Activated CD4-positive, alpha-beta T cell treated with anti-CD3 and anti-CD28 coated beads, Interleukin-2, amount 50 U/mL, for 48 hours (primary cell): ENCODE measurements around the gene CORO2A.
"Not testable (repeated sequence)": the region's sequence is repeated elsewhere in the genome, so short reads cannot be mapped to it uniquely, and the experiment has no call there.

Experiments
- DNase-seq, 2 experiments: peaks; one replicate each; pipeline ENCODE4 v3.0.0-alpha.2; 2020

The CORO2A gene

DNA sequence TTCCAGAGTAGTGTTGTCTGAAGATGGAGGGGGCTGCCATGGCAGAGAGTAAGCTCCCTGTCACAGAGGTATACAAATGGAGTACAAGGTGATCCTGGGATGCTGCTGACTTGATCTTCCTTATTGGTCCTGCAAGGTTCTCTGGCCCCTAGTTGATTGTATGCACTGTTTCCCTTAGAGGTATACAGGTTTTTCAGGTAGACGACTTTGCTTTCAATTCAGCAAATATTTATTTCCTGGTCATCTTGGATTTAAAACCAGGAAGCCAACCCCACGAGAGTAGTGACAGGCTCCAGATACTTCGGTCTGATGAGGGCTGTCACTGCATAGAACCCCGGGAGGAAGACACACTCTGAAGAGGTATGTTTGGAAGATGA lies 56.9 kb downstream of the CORO2A start:
- DNase-seq: no peak

DNA sequence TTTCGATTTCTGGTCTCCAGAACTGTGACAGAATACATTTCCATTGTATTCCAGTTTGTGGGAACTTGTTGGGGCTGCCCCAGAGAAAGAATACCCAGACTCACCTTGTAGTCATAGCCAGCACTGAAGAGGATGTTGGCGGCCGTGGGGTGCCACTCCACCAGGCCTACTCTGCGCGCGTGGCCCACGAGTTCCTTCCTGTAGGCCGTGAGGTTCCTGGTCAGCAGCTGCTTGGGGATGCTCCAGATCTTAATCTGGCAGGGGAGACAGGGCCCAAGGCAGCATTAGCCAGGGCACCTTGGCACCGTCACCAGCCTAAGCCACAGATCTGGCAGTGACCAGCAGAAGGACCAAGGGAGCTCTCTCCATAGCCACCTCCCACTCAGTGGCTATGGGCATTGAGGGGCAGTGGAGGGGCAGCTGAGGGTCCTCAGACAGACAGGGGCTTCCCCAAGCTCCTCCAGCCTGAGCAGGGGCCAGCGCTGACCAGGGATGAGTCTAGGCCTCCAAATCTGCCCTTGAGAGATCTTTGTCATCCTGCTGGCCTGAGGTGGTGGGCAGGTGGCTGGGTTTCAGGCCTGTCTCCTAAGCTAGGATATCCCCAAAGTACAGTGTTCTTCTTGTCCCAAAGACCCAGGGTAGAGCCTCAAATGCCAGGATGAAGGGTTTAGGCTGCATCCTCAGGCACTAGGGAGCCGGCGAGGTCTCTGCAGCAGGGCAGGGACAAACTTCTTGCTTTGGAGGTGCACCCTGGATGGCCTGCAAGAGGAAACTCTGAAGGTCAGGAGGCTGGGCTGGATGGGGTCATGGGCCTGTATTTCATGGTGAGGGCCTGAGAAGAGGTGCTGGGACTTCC lies 57.5 kb downstream of the CORO2A start:
- DNase-seq: no peak

DNA sequence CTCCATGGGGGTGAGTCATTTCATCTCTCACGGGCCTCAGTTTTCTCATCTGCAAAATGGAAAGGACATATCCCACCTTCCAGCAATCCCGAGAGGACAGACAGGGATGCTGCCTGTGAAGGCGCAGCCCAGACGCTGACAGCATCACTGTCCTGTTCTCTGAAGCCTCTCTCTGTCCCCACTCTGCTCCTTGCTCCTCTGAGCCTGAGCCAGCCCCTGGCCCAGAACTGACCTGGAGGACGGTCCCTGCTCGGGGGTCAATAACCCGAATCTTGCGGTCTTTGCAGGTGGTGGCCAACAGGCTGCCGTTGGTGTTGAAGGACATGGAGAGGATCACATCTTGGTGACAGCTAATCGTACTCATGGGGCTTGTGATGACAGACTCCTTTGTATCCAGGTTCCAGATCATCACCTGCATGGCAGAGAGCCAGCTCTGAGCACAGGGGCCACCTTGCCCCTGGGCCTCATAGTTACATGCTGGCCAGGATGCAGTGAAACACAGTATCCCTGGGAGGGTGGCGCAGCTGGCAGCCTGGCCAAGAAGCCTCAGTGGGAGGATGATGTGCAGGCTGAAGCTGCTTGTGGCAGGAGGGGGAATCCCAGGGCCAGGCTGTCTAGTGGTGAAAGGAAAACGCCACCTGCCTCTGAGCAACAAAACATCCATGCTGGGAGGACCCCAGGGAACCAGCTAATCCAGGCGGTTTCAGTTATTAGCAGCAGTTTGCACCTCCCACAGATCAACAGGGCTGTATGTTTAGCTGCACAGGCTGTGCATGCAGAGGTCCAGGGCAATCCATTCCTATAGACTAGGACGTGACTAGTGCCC lies 59.4 kb downstream of the CORO2A start:
- DNase-seq: no peak

DNA sequence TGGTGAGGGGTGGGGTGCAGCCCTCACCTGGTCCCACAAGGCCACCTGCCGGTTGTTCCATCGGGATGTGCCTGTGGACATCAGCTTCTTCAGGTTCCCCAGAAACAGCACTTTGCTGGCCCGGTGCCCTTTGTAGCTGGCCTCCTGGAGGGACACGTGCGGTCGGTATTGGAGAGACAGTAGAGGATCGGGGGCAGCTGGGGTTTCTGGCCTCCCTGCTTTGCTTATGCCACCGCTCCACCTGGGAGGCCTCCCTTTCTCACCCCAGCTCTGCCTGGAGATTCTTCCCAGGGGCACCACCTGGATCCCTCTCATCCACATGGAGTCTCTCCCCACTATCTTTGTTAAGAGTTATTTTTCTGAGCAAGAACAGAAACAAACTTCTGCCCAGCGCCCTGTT lies 60.3 kb downstream of the CORO2A start:
- no peak for DNase-seq

DNA sequence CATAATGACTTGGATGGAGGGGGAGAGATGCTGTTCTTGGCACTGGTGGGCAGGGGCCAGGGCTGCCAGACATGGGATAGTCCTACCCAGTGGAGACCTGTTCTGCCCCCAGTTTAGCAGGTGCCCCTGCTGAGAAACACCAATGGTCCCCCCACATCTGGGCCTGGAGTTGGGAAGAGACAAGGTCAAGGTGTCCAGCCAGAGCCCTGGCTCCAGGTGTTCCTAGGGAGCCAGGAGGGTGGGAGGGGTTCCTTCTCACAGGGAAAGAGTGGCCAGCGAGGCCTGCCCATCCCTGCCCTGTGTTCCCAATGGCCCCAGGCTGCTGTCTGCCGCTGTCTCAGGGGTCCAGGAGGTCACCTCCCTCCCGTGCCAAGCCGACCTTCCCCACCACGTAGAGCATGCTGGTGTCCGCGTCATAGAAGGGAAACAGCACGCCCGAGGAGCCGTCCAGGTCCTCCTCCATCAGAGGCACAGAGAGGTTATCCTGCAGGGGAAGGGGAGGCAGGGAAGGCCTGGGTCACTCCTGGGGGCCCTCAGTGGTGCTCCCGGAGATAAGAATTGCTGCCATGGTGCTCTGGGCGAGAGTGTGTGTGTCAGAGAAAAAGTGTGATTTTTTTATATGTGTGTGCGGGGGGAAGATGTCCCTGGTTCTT lies 61.7 kb downstream of the CORO2A start:
- DNase-seq: no peak

DNA sequence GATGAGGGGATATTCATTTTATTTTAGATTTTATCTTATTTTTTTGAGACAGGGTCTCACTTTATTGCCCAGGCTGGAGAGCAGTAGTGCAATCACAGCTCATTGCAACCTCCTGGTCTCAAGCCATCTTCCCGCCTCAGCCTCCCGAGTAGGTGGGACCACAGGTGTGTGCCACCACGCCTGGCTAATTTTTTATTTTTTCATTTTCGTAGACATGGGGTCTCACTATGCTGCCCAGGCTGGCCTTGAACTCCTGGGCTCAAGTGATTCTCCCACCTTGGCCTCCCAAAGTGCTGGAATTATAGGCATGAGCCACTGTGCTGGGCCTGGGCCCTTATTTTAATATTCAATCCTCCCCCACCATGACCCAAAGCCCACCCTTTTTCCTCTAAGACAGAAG lies 62.4 kb downstream of the CORO2A start:
- not testable (repeated sequence) for DNase-seq

DNA sequence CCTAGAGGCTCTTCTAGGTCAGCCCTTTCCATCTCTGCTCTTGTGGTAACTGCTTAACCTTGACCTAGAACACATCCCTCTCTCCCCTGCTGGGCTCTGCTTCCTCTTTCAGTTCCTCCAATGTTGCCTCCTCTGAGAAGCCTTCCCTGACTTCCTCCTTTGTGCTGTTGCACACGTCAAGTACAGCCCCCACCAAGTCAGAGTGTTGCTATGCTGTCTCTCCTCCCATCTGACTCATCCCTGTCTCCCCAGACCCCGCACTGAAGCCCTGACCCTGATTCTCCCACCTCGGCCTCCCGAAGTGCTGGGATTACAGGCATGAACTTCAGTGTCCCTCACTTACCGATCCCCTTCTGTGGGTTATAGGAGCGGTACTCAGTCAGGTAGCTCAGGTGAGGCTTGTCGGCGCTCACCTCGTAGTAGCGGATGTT lies 63.0 kb downstream of the CORO2A start:
- DNase-seq: no peak

DNA sequence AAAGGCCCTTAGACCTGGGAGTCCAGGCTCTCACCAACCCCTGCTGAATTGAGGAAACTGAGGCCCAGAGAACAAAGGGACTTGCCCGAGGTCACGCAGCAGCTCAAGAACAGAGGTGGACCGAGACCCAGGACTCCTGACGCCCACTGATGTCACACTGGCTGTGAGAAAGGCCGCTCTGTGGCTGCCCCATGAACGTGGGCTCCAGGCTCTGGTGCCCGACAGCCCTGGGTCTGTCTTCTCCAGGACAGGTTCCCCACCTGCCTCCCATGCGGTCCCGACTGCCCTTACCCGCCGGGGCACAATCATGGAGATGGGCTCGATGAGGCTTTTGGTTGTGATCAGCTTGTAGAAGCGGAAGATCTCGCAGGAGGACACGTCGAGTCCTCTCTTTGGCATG lies 64.1 kb downstream of the CORO2A start:
- DNase-seq: no peak

DNA sequence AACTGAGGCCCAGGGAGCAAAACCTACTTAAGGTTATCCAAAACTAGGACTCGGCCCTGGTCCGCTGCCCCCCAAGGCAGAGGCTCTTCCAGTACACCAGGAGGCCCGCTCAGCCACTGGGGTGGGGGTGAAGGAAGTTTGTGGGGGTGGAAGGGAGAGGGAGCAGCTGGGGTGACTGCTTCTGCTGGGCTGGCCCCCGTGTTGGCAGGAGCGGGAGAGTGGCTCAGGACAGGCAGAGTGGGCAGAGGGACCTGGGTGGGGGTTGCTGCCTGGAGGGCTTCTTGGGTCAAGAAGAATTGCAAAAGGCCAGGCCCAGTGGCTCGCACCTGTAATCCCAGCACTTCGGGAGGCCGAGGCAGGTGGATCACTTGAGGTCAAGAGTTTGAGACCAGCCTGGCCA lies 65.2 kb downstream of the CORO2A start:
- DNase-seq: no peak

DNA sequence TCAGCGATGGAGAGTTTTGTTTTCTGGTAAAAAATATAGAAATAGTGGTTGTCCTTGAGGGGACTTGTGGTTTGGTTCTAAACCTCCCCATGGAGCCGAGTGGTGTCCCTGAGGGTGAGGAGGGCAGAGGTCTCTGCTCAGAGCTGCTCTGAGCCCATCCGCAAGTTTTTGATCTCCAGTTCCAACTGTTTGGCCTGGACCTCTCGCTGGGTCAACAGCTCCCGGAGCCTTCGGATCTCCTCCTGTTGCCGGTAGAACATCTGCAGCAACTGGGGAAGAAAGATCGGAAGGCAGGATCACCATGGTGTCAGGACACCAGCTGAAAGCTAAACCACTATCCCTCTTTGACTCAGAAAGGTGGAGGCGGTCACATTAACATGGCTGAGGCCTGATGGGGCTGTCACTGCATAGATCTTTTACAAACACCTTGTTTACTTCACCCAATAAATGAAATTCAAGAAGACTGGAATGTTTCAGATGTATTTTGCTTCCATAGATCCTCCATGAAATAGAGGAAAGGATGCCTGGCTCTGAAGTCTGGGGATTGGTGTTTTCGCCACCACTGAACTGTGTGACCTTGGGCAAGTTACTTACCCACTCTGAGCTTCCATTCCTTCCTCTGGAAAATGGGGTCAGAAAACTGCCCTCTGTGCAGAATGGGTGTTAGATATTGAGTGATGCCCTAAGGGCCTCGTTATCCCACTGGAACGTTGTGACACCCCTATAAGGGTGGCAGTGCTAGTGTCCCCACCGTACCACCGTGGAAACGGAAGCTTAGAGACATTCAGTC lies 67.6 kb downstream of the CORO2A start:
- no peak for DNase-seq

DNA sequence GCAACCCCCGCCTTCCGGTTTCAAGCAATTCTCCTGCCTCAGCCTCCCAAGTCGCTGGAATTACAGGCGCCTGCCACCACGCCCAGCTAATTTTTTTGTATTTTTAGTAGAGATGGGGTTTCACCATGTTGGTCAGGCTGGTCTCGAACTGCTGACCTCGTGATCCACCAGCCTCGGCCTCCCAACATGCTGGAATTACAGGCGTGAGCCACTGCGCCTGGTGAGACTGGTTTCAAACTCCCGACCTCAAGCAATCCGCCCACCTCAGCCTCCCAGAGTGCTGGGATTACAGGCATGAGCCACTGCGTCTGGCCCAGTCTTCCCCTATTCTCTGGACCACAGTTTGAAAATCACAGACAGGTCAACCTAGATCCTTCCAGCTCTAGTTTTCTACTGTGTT lies 68.3 kb downstream of the CORO2A start:
- DNase-seq: not testable (repeated sequence)

DNA sequence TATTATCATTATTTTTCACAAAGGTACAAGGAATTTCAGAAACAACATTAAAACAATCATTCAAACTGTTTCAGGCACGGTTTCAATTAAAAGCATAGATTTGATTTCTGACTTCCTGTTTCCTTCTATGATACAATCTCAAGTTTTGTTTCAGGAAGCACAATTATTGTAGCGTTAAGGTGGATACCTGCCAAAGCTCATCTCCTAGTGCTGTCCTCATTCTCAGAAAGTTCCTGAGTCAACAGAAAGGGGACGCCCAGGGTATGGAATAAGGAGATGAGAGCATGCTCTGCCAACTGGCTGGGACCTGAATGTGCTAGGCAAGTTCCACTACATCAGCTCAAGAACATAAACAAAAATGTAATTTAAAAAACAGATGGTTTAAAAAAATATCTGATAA lies 71.4 kb downstream of the CORO2A start:
- DNase-seq: no peak

DNA sequence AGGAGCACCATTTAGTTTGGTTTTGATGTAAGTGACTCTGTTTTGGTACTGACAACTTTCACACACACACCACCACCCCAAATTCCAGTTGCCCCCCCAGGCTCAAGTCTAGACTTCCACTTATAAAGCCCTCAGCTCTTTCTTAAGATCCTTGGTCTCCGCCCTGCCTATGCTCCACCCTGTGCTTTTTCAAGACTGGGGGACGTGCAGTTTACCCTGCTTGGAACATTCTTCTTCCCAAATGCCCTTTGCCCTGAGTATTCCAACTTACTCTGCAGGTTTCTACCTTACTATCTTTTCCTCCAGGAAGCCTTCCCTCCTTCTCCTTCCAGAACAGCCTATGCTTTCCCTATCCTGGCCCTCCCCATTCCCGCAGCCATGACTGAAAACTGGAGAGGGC lies 72.0 kb downstream of the CORO2A start:
- DNase-seq: no peak

DNA sequence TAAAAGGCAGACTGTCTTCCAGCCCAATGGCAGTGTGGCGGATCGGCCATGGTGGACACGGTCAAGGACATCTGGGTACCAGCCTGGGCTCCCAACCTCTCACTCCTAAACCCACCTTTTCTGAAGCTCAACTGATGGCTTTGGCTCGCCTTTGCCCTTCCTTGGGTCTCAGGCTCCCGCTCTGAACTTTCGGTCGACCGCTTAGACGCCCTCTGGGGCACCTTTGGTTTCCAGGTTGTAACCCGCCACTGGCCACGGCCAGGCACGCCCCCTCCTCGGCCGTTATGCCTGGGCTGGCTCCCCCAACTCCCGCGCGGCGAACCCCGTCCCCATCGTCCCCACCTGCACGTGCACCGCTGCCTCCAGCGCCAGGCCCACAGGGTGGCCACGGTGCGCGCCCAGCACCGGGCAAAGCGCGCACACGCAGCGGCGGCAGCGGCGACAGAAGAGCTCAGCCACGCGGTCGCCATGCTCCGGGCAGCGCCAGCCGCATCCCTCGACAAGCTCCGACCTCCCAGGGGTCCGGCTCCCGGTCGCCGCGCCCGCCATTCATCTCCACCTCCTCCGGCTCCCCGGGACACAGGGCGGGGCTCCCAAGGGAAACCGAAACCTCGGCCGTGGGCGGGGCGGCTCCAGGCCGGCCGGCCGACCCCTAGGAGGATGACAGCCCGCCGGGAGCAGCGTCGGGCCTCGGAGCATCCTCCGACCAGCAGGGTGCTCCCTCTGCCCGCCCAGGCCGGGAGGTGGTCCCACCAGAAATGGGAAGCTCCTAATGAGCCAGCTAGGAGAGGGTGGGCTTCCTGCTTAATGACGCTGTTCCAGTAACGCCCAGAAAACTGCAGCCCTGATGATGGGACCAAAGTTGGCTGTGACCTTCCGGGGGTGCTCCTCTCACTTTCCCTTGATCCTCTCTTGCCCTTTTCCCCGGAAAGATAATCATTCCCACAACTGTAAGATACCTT lies 73.5 kb downstream of the CORO2A start, which contains the start of gene TRIM14:
Gene TRIM14, minus strand, starts transcription at position 583 of the 962 bp plus-strand sequence. Its CDS starts 34 bp downstream, at position 549.
- DNase-seq: peak; percentile 70 to 78

DNA sequence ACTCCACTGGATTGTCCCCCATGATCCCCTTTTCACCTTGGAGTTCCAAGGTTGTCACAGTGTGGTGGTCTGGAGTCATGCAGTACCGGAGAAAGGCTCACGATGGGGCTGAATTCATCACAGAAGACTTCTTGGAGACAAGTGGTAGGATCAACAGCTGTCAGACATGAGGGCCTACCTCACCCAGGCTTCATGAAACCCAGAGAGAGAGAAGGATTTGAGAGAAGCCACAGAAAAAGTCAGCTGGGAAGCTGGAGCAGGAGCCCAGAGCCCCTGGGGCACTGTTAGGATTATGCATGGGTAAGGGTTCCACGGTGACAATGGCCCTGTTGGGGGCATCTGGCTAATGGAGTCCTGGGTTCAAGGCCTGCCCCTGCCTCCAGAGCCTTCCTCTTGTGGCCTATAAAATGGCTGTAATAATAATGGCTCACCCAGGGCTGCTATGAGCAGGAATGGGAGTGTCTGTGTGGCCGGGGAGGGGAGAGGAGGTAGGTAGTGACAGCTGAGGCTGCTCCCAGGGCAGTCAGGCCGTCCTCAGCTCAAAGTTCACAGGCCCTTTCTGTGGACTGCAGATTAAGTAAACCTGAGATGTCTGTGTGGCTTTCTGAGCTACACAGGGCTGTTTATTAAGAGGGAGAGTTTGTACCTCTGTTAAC lies 74.3 kb downstream of the CORO2A start:
- peak; percentile 45 to 55 for DNase-seq

DNA sequence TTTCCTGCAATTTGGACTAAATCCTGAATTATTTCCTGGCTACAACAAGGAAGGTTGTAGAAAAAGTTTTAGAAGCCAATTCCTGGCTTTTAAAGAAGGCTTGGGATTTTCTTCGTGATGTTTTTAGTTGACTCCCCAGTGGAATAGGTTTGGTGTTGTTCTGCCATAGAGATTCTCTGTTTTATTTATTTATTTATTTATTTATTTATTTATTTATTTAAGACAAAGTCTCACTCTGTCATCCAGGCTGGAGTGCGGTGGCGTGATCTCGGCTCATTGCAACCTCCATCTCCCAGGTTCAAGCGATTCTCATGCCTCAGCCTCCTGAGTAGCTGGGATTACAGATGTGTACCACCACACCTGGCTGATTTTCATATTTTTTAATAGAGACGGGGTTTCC lies 75.3 kb downstream of the CORO2A start:
- not testable (repeated sequence) for DNase-seq

DNA sequence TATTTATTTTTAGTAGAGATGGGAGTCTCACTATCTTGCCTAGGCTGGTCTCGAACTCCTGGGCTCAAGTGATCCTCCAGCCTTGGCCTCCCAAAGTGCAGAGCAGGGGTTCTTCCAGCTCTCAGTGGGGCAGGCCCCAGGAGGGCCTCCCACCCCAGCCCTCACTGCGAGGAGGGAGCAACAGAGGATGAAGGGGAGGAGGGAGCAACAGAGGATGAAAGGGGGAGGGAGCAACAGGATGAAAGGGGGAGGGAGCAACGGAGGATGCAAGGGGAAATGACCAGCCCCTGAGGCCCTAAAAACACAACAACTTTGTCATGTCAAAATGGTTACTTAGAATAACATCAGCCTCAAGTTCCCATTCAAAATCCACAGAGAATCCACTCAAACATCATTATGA lies 83.4 kb downstream of the CORO2A start:
- DNase-seq: no peak

DNA sequence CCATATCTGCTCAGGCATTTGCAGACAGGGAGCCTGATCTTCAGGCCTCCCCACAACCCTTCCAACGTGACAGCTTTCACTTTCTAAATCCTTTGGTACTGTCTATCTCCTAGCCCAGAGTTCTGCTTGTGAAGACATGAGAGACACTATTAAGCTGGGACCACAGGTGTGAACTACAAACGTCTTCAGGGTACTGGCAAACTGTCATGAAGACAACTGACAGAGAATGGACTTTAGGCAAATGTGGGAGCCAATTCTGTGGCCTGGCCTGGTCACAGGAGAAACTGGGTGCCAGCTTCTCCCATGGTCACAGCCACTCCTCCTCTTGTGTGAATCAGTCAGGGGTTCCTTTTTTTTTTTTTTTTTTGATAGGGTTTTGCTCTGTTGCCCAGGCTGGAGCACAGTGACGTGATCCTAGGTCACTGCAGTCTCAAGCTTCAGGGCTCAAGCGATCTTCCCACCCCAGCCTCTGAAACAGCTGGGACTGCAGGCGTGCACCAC lies 83.9 kb downstream of the CORO2A start:
- DNase-seq: no peak

DNA sequence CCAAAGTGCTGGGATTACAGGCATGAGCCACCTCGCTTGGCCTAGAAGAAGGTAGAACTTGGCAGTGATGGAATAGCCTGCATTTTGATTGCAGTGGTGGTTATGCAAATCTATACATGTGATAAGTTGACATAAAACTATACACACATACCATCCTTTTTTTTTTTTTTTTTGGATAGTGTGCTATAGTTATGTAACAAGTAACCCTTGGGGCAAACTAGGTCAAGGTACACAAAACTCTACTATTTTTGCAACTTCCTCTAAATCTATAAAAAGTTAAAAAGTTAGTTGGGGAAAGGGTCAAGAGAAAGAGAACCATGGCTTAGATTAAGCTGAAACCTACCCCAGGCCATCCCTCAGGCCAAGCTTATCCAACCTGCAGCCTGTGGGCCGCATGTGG lies 84.5 kb downstream of the CORO2A start:
- DNase-seq: no peak

DNA sequence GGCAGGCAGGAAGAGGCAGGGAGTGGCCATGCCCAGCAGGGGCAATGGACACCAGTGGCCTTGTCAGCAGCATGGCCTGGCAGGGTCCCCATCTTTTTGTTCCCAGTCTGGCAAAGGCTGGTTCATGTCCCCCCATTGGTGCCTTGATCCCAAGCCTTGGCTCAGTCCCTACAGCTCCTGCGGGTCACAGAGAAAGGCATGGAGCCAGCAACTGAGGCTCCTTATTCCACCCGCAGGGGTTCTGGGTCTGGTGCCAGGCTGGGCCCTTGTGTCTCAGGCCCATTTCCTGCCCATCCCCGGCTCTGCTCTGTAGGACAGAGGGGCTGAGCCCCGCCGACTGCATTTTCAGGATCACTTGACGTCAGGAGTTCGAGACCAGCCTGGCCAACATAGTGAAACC lies 87.4 kb downstream of the CORO2A start:
- DNase-seq: no peak

DNA sequence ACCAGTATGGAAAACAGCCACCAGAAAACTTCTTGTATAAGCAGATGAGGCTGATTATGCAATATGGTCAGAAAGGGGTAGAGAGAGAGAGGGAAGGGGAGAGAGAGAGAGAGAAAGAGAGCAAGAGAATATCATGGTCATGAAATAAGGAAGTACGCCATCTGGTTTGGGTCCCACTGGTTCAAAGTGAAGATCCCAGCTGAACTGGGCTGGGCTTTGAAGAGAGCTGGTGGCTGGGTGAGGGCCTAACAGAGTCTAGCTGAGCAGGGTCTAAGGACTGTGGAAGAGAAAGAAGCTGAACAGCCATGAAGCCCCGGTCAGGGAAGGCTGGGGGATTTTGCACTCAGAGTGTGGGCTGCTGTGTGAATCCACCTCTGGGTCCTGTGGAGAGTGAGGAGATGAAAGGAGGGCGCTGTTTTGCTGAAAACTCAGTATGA lies 88.0 kb downstream of the CORO2A start:
- no peak for DNase-seq
